ENCODE data around the gene KCNJ6.

- TF ChIP-seq CTCF (IDR thresholded peaks at IDR 0.05; ENCODE audit: low read depth, low read length, missing input control) (no peak), FOXA1 (IDR thresholded peaks at IDR 0.05) (no peak), RAD21 (IDR thresholded peaks at IDR 0.05) (no peak)
Observed at GRCh38 chr21:37561506-37561905, 354.8 kb downstream of the KCNJ6 start.

All from liver (tissue), 3 donors.